Peyer's patch (tissue), 4 donors: ENCODE results near the gene PREP. TPM values are rescaled to one million over a fixed set of nuclear protein-coding genes. Genes with fewer than 3 reads are reported as not detected.
"Not testable (repeated sequence)": the region's sequence is repeated elsewhere in the genome, so short reads cannot be mapped to it uniquely, and the experiment has no call there.

Source experiments
- DNase-seq, 3 donors: peaks; one replicate each; pipeline ENCODE4 v3.0.0-alpha.2; 2017 to 2019
- H3K27ac ChIP-seq, 4 donors: fragments of 200-600 bp; sonication (generic); one replicate each; pipeline ENCODE4 v1.5.1; 2016 to 2019
- H3K27me3 ChIP-seq, 2 donors: fragments of 200-600 bp; sonication (generic); one replicate each; pipeline ENCODE4 v1.5.1; 2019
- H3K36me3 ChIP-seq, 3 donors: fragments of 200-600 bp; sonication (generic); one replicate each; pipeline ENCODE4 v1.5.1; 2016 to 2019
- H3K4me1 ChIP-seq, 4 donors: fragments of 200-600 bp; sonication (generic); one replicate each; pipeline ENCODE4 v1.5.1; 2016 to 2019
- H3K4me3 ChIP-seq, 4 donors: fragments of 200-600 bp; sonication (generic); 1 replicate in 3 of 4; 2 replicates in 1 of 4; pipeline ENCODE4 v1.5.1; 2016 to 2019; ENCODE audit warnings: mild to moderate bottlenecking in 1 of 4
- H3K9me3 ChIP-seq, 4 donors: fragments of 200-600 bp; sonication (generic); one replicate each; pipeline ENCODE4 v1.5.1; 2016 to 2019; ENCODE audit warnings: mild to moderate bottlenecking in 1 of 4
- CTCF ChIP-seq, 6 experiments: fragments of 450-650 bp in 4 of 6; fragments of 200-600 bp in 2 of 6; sonication (generic) in 1 of 6; IDR thresholded peaks; one replicate each; pipeline ENCODE4 v1.5.1; 2017 to 2019; ENCODE audit warnings: antibody characterized with exemption in 6 of 6, mild to moderate bottlenecking in 3 of 6, moderate library complexity in 1 of 6
- POLR2A ChIP-seq, 2 donors: fragments of 450-650 bp; IDR thresholded peaks; one replicate each; pipeline ENCODE4 v1.5.1; 2017; ENCODE audit warnings: antibody characterized with exemption in 2 of 2, mild to moderate bottlenecking in 2 of 2, moderate library complexity in 2 of 2
- total RNA-seq, 4 donors: library from RNA; depleted of rRNA; stranded (reverse); fragments of >200 nt; gene quantifications; one replicate each; pipeline ENCODE4 v1.1.0, GENCODE V29; 2016

The PREP gene
- total RNA-seq, 4 donors from 2014 or later, result 47.0 to 69.6 (median 54.8) TPM

DNA sequence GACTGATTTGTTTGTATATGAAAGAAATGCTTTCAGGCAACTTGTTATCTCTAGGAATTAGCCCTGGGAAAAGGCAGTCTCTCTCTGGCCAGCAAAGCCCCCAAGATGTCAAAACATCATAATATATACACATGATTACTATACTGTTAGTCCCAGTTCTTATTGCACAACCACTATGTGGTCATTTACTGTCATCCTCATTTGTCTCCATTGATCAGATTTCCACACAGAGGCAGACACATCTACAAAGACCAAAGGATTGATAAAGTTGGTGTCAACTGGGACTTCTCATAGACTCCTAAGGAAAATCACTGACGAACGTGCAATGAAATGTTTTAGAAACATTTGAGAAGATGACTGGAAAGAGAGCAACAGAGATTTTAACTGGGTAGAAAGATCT, 151.2 kb downstream of the PREP start:
- Histone ChIP-seq H3K36me3 (no peaks in the 10 kb centered on the region), H3K4me1 (no peaks in the 10 kb centered on the region), H3K4me3 (no peak overlapping the region), H3K27ac (no peak overlapping the region), H3K9me3 (no peaks in the 10 kb centered on the region), H3K27me3 (no peaks in the 10 kb centered on the region)
- no peak for DNase-seq
- no peak for TF ChIP-seq POLR2A (IDR thresholded peaks at IDR 0.05)
- no peak for TF ChIP-seq CTCF (IDR thresholded peaks at IDR 0.05)

DNA sequence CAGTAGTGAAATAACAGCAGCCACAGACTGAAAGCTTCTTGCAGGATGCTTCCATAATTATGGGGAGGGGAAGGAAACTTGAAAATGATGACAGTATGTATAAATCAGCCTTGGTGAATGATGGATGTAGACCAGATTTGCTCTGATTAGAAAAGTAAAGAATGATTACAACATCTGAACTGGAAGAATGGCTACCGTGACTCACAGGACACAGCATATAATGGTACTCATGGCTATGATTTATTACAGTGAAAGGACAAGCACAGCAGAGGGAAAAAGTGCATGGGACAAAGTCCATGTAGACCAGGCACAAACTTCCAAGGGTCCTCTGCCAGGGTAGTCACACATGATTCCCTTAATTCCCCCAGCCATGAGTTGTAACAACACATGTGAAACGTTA, 152.3 kb downstream of the PREP start:
- no peak overlapping the region for H3K4me3 ChIP-seq
- H3K9me3 ChIP-seq, result no peaks in the 10 kb centered on the region
- TF ChIP-seq POLR2A (IDR thresholded peaks at IDR 0.05) (no peak), CTCF (IDR thresholded peaks at IDR 0.05) (no peak)
- no peaks in the 10 kb centered on the region for H3K36me3 ChIP-seq
- H3K4me1 ChIP-seq, result no peaks in the 10 kb centered on the region
- H3K27me3 ChIP-seq, result no peaks in the 10 kb centered on the region
- no peak overlapping the region for H3K27ac ChIP-seq
- DNase-seq, result no peak

- no peak for DNase-seq
- TF ChIP-seq POLR2A (IDR thresholded peaks at IDR 0.05) (no peak), CTCF (IDR thresholded peaks at IDR 0.05) (no peak)
- no peak overlapping the region for H3K4me3 ChIP-seq
Measured at GRCh38 chr6:105243487-105243886, 159.4 kb downstream of the PREP start.

DNA sequence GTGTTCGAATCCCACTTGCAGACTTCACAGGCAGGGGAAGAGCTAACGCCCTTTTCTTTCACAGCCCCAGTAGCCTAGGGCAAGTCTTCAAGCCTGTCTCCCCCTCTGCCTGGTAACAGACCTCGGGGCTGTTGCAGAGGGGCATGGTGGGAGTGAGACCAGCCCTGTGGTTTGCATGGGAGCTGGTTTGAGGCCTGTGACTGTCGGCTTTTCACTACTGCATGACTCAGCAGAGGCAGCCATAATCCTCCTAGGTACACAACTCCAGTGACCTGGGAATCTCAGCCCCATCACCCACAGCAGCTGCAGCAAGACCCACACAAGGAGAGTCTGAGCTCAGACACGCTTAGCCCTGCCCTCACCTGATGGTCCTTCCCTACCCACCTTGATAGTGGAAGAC, 167.7 kb downstream of the PREP start:
- Histone ChIP-seq H3K27ac (no peak overlapping the region), H3K9me3 (no peaks in the 10 kb centered on the region), H3K27me3 (no peaks in the 10 kb centered on the region), H3K4me1 (no peaks in the 10 kb centered on the region), H3K36me3 (no peaks in the 10 kb centered on the region), H3K4me3 (no peak overlapping the region)
- no peak for DNase-seq
- no peak for TF ChIP-seq POLR2A (IDR thresholded peaks at IDR 0.05)
- no peak for TF ChIP-seq CTCF (IDR thresholded peaks at IDR 0.05)

More at GRCh38 chr6:105243487-105243886, 159.4 kb downstream of the PREP start:
- Histone ChIP-seq H3K36me3 (no peaks in the 10 kb centered on the region), H3K27ac (no peak overlapping the region), H3K4me1 (no peaks in the 10 kb centered on the region), H3K27me3 (no peaks in the 10 kb centered on the region), H3K9me3 (no peaks in the 10 kb centered on the region)

DNA sequence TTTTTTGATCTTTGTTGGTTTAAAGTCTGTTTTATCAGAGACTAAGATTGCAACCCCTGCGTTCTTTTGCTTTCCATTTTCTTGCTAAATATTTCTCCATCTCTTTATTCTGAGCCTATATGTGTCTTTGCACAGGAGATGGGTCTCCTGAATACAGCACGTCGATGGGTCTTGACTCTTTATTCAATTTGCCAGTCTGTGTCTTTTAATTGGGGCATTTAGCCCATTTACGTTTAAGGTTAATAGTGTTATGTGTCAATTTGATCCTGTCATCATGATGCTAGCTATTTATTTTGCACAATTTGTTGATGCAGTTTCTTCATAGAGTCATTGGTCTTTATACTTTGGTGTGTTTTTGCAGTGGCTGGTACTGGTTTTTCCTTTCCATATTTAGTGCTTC, 171.1 kb downstream of the PREP start:
- not testable (repeated sequence) for H3K36me3 ChIP-seq, H3K27me3 ChIP-seq, H3K27ac ChIP-seq, DNase-seq, H3K4me1 ChIP-seq, H3K9me3 ChIP-seq, H3K4me3 ChIP-seq

Other genes with a start within 250 kb of the PREP start
- not detected for gene POPDC3, start 223.1 kb downstream of the PREP start, total RNA-seq